Progenitor cell of endocrine pancreas (in vitro differentiated cells): ENCODE measurements around the gene KIF25. TPM values are rescaled to one million over a fixed set of nuclear protein-coding genes. Genes with fewer than 3 reads are reported as not detected.

Source experiments
- DNase-seq: peaks from one replicate; pipeline ENCODE4 v3.0.0; 2021; ENCODE audit warnings: low spot score; ENCODE audit not compliant: unreplicated experiment
- H3K27ac Mint-ChIP-seq: 2 replicates; pipeline ENCODE4 v1.8.0; 2021; ENCODE audit warnings: mild to moderate bottlenecking, moderate library complexity, mixed read lengths
- H3K27me3 Mint-ChIP-seq: 2 replicates; pipeline ENCODE4 v1.8.0; 2021; ENCODE audit warnings: mixed read lengths
- H3K36me3 Mint-ChIP-seq: 2 replicates; pipeline ENCODE4 v1.8.0; 2022; ENCODE audit warnings: mixed read lengths; ENCODE audit not compliant: insufficient read depth
- H3K4me1 Mint-ChIP-seq: 2 replicates; pipeline ENCODE4 v1.8.0; 2021; ENCODE audit warnings: low read depth, mixed read lengths
- H3K4me3 Mint-ChIP-seq: 2 replicates; pipeline ENCODE4 v1.8.0; 2021; ENCODE audit warnings: low read depth, mild to moderate bottlenecking, moderate library complexity, mixed read lengths
- H3K9me3 Mint-ChIP-seq: 2 replicates; pipeline ENCODE4 v1.8.0; 2021; ENCODE audit warnings: low read depth, mixed read lengths
- CTCF ChIP-seq: fragments of 200-600 bp; sonication (generic); IDR thresholded peaks from one replicate; pipeline ENCODE4 v1.5.0; 2021; ENCODE audit warnings: antibody characterized with exemption, mild to moderate bottlenecking; ENCODE audit not compliant: unreplicated experiment
- total RNA-seq: library from RNA; stranded (reverse); gene quantifications from 2 replicates; pipeline ENCODE4 v1.2.1, GENCODE V29; 2021

KIF25 gene
- total RNA-seq, 1 donor from 2014 or later = not detected

GRCh38 chr6:168045706-168046620 lies 48.5 kb downstream of the KIF25 start:
- no peaks in the 10 kb centered on the region for H3K27me3 Mint-ChIP-seq
- H3K9me3 Mint-ChIP-seq = no peaks in the 10 kb centered on the region
- no peak for TF ChIP-seq CTCF
- no peaks in the 10 kb centered on the region for H3K4me1 Mint-ChIP-seq
- no peak for DNase-seq
- H3K4me3 Mint-ChIP-seq = no peak overlapping the region
- no peaks in the 10 kb centered on the region for H3K36me3 Mint-ChIP-seq
- H3K27ac Mint-ChIP-seq = no peak overlapping the region

GRCh38 chr6:168046696-168047095 lies 49.2 kb downstream of the KIF25 start:
- Mint-ChIP-seq H3K27me3 (no peaks in the 10 kb centered on the region), H3K36me3 (no peaks in the 10 kb centered on the region), H3K4me3 (no peak overlapping the region), H3K27ac (no peak overlapping the region), H3K9me3 (no peaks in the 10 kb centered on the region), H3K4me1 (no peaks in the 10 kb centered on the region)
- no peak for TF ChIP-seq CTCF
- DNase-seq = no peak

- Mint-ChIP-seq H3K27ac (no peak overlapping the region), H3K4me3 (no peak overlapping the region), H3K9me3 (no peaks in the 10 kb centered on the region), H3K4me1 (no peaks in the 10 kb centered on the region), H3K27me3 (no peaks in the 10 kb centered on the region), H3K36me3 (no peaks in the 10 kb centered on the region)
- TF ChIP-seq CTCF = no peak
- no peak for DNase-seq
Measured at GRCh38 chr6:168047841-168048723, 50.6 kb downstream of the KIF25 start.

- Mint-ChIP-seq H3K4me3 (no peak overlapping the region), H3K9me3 (no peaks in the 10 kb centered on the region), H3K27ac (no peak overlapping the region), H3K4me1 (no peaks in the 10 kb centered on the region), H3K36me3 (no peaks in the 10 kb centered on the region), H3K27me3 (no peaks in the 10 kb centered on the region)
- DNase-seq = no peak
- TF ChIP-seq CTCF = no peak
Measured at GRCh38 chr6:168048724-168049025, 51.2 kb downstream of the KIF25 start.

GRCh38 chr6:168049277-168049676 lies 51.8 kb downstream of the KIF25 start:
- H3K27me3 Mint-ChIP-seq = no peaks in the 10 kb centered on the region
- no peak overlapping the region for H3K27ac Mint-ChIP-seq
- H3K9me3 Mint-ChIP-seq = no peaks in the 10 kb centered on the region
- no peak for TF ChIP-seq CTCF
- no peaks in the 10 kb centered on the region for H3K4me1 Mint-ChIP-seq
- H3K4me3 Mint-ChIP-seq = no peak overlapping the region
- no peak for DNase-seq
- no peaks in the 10 kb centered on the region for H3K36me3 Mint-ChIP-seq
